ENCODE results near the gene VASN.
"Not testable (repeated sequence)": the region's sequence is repeated elsewhere in the genome, so short reads cannot be mapped to it uniquely, and the experiment has no call there.

VASN gene

GRCh38 chr16:4330277-4330874 is 41.3 kb upstream of the VASN start:
- H3K4me1 Mint-ChIP-seq, result peaks cover 29% of the 10 kb centered on the region
- peak; percentile 89 for TF ChIP-seq CTCF (IDR thresholded peaks at IDR 0.05)
- H3K4me3 Mint-ChIP-seq, result no peak overlapping the region
- H3K36me3 Mint-ChIP-seq (ENCODE audit: low read depth), result peaks cover 10% of the 10 kb centered on the region
- peak; percentile 83 for DNase-seq
- H3K9me3 Mint-ChIP-seq, result no peaks in the 10 kb centered on the region
- no peak overlapping the region for H3K27ac Mint-ChIP-seq
- H3K27me3 Mint-ChIP-seq (ENCODE audit: low read depth, poor library complexity), result no peaks in the 10 kb centered on the region

DNA sequence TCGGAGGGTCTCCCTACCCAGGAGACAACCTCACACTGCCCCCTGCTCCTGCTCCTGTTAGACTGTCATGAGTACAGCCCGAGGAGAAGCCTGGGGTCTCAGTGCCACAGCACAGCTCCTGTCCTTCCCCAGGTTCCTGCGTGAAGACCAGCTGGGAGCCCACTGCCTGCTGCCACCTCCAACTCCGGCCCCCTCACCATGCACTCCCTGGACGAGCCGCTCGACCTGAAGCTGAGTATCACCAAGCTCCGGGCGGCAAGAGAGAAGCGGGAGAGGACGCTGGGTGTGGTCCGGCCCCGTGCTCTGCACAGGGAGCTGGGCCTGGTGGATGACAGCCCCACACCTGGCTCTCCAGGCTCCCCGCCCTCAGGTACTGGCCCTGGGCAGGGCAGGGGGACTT is 39.6 kb upstream of the VASN start:
- H3K9me3 Mint-ChIP-seq, result no peaks in the 10 kb centered on the region
- TF ChIP-seq CTCF (IDR thresholded peaks at IDR 0.05), result no peak
- H3K27me3 Mint-ChIP-seq (ENCODE audit: low read depth, poor library complexity), result no peaks in the 10 kb centered on the region
- peaks cover 15% of the 10 kb centered on the region for H3K36me3 Mint-ChIP-seq (ENCODE audit: low read depth)
- H3K4me1 Mint-ChIP-seq, result peaks cover 21% of the 10 kb centered on the region
- DNase-seq, result no peak
- no peak overlapping the region for H3K4me3 Mint-ChIP-seq
- no peak overlapping the region for H3K27ac Mint-ChIP-seq

GRCh38 chr16:4332623-4333307 is 38.9 kb upstream of the VASN start:
- TF ChIP-seq CTCF (IDR thresholded peaks at IDR 0.05), result no peak
- H3K36me3 Mint-ChIP-seq (ENCODE audit: low read depth), result peaks cover 15% of the 10 kb centered on the region
- DNase-seq, result no peak
- H3K27ac Mint-ChIP-seq, result no peak overlapping the region
- H3K27me3 Mint-ChIP-seq (ENCODE audit: low read depth, poor library complexity), result no peaks in the 10 kb centered on the region
- peaks cover 21% of the 10 kb centered on the region for H3K4me1 Mint-ChIP-seq
- no peaks in the 10 kb centered on the region for H3K9me3 Mint-ChIP-seq
- H3K4me3 Mint-ChIP-seq, result no peak overlapping the region

DNA sequence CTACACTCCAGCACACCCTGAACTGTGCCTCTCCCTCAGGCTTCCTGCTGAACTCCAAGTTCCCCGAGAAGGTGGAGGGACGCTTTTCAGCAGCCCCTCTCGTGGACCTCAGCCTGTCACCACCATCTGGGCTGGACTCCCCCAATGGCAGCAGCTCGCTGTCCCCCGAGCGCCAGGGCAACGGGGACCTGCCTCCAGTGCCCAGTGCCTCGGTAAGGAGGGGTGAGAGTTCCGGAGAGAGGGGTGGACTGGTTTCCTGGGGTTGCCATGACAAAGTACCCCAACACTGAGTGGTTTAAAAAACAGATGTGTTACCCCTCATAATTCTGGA is 38.4 kb upstream of the VASN start:
- peaks cover 15% of the 10 kb centered on the region for H3K36me3 Mint-ChIP-seq (ENCODE audit: low read depth)

GRCh38 chr16:4333714-4334113 is 37.9 kb upstream of the VASN start:
- not testable (repeated sequence) for H3K27me3 Mint-ChIP-seq (ENCODE audit: low read depth, poor library complexity); DNase-seq; H3K4me3 Mint-ChIP-seq; H3K9me3 Mint-ChIP-seq
- Mint-ChIP-seq H3K36me3 (ENCODE audit: low read depth) (peaks cover 15% of the 10 kb centered on the region), H3K27ac (peak overlapping the region; percentile 36), H3K4me1 (peaks cover 14% of the 10 kb centered on the region)

More for the DNA sequence above, 38.4 kb upstream of the VASN start:
- H3K9me3 Mint-ChIP-seq, result no peaks in the 10 kb centered on the region
- H3K27me3 Mint-ChIP-seq (ENCODE audit: low read depth, poor library complexity), result no peaks in the 10 kb centered on the region
- H3K27ac Mint-ChIP-seq, result no peak overlapping the region
- H3K4me1 Mint-ChIP-seq, result peaks cover 18% of the 10 kb centered on the region
- no peak for TF ChIP-seq CTCF (IDR thresholded peaks at IDR 0.05)
- H3K4me3 Mint-ChIP-seq, result no peak overlapping the region
- no peak for DNase-seq

DNA sequence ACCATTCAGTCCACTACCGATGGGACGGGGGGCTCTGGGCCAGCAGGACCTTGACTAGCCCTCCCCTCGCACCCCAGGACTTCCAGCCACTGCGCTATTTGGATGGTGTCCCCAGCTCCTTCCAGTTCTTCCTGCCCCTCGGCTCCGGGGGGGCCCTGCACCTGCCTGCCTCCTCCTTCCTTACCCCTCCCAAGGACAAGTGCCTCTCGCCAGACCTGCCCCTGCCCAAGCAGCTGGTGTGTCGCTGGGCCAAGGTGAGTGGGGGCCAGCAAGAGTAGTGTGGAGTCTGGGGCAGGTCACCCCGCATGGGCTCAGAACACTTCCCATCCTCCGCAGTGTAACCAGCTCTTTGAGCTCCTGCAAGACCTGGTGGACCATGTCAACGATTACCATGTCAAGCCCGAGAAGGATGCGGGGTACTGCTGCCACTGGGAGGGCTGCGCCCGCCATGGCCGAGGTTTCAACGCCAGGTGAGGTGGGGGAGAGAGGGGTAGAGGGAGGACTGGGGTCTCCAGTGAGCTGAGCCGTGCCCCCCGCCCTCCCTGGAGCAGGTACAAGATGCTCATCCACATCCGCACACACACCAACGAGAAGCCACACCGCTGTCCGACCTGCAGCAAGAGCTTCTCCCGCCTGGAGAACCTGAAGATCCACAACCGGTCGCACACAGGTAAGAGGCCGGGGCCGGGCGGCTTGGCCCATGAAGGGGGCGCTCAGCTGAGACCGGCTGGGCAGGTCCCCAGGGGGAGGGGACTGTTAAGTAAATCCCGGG is 36.7 kb upstream of the VASN start:
- no peak for DNase-seq
- Mint-ChIP-seq H3K9me3 (no peaks in the 10 kb centered on the region), H3K27me3 (ENCODE audit: low read depth, poor library complexity) (no peaks in the 10 kb centered on the region), H3K27ac (no peak overlapping the region), H3K4me3 (no peak overlapping the region), H3K4me1 (peaks cover 8% of the 10 kb centered on the region), H3K36me3 (ENCODE audit: low read depth) (peaks cover 10% of the 10 kb centered on the region)
- no peak for TF ChIP-seq CTCF (IDR thresholded peaks at IDR 0.05)

All from nephron progenitor cell (in vitro differentiated cells).